NCI-H146 (cell line): ENCODE data around the gene LHPP.

Experiments
- DNase-seq: peaks from one replicate; lab custom pipeline; 2025; lab: John Stamatoyannopoulos, UW

Gene LHPP

DNA sequence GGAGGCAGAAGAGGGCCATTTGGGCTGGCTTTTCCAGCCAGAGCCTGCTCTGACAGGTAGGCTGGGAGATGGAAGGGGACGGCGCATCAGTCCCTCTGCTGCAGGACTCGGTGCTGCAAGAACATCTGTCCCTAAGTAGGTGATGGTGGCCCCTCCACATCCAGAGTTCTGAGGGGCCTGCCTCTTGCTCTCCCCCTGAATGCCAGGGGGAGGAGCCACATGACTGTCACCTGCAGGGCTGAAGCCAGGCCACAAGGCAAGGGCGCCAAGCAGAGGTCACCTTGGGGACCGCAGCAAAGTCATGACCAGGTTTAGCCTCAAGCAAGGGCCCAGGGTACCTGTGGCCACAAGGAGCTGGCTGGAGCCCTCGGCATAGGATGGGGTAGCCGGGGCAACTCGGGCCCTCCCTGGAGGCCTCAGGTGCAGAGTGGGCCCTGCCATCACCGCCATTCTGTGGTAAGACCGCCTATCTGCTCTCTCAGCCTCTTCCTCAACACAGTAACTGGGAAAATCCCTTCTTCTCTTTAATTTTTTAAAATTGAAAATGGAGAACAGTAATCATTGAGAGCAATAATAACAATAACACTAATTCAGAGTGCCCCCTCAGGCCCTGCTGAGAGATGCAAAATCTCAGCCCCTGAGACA lies 183.3 kb downstream of the LHPP start:
- DNase-seq = no peak

DNA sequence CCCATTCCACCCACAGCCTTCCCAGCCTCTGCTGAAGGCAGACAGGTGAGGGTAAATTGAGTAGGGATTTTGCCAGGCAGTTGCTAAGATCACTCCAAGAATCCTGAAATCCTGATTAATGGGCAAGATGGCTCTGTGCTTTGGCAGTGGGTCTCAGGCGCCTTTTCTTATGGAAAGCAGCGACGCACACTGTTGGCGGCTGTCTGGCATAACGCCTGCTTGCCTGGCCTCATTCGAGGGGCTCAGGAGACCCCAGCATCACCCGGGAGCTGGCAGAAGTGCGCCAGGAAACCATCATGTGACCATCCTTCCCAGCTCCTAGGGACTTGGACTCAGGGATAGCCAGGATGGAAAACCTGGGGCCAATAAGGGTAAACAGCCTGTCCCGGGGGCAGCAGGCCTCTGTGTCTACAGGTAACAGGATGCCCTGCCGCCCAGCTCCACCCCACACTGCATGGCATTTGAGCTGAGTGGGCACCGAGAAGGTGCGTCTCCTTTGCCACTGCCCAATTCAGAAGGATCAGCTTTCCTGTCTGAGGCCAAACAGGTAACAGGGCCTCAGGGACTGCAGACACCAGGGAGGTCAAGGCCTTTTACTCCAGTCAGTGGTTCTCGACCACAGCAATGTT lies 184.0 kb downstream of the LHPP start:
- DNase-seq = no peak

DNA sequence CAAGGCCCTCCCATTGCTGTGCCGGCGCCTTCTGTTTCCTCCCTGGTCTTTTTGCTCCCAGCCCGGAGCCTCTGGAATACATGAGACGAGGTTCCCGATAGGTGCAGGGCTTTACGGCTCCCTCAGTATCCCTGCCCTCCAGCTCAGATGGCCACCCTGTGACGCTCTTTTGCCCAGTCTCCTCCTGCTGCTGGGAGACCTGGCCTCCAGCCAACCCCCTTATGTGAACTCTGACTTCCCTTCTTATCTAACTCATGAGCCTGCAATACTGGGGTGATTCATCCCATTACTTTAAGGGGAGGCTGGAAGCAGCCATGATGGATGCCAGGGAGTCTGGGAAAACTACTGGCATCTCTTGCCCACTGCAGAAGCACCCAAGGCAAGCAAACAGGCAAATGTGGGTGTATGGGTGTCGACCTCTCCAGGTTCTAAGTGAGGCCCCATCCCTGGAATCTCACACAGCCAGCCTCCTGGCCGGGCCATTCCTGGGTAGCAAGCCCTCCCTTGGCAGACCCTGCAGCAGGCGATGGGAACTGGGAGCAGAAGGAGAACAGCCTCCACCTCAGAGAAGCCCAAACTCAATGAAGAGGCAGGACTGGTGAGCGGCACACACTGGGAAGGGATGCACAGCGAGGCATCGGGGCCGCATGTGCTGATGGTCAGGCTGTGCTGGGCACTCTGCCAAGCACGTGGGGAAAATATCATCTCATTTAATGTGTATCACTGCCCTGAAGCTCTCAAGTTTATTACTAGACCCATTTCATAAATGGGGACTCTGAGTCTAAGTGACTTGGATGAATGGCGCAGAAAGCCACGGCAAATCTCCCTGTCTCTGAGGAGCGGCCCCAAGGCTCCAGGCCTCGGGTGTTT lies 185.1 kb downstream of the LHPP start:
- no peak for DNase-seq

DNA sequence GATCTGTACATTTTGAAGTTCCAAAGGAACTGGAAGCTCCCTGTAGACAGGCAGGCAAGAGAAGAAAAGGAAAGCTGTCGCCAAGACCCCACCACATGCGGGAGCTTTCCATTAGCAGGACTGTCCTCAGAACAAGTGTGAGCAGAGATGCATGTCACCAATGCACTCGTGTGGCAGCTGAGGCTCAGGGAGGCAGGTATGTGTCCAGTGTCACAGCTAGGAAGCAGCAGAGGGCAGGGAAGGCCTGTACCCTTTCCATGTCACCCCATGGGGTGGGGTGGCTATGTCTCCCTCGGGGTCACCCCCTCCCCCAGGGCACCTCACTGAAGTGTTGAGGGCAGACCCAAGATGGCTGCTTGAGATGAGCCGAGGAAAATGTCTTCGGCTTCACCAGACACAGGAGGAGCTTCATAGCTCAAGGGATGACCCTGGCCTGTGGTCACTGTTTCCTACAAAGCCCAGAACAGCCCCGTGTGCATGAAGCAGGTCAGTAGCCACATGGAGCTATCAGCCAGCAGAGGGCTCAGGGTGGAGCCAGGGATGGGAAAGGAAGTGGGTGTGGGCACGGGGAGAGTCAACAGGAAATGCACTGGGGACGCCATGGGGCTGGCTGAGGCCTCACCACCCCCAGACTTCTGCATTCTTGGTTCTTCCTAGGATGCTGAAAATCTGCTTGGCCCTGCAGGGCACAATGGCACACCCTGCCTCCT lies 186.0 kb downstream of the LHPP start:
- DNase-seq = peak; percentile 49

DNA sequence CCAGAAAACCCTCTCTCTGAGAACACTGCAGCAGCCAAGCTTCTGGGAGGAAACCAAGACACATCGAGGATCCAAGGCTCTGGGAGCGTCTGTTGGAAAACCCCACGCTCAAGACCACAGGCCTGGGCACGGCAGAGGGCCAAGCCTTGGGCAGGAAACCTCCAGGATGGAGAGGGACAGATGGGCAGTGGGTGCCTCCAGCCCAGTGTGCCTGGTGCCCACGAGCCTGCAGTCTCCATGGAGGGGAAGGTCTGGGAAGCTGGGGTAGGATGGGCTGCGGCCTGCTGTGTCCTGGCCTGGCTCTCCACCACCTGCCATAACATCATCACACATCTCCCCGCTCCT lies 186.5 kb downstream of the LHPP start:
- DNase-seq = no peak

DNA sequence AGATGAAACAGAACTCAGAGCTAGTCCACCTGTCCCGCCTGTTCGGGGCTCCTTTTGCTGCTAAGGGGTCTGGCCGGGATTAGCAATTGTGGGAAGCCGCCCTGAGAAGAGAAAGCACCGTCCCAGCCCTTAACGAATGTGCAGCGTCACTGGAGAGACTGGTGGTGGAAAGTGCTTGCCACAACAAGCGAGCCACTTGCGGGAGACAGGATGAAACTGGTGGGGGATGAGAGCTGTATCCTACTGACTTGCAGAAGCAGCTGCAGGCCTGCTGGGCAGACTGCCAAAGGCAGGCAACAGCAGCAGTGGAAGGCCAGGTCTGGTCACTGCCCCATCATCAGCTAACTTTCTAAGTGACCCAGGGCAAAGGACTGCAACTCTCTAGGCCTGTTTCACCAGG lies 187.1 kb downstream of the LHPP start:
- peak; percentile 85 for DNase-seq

DNA sequence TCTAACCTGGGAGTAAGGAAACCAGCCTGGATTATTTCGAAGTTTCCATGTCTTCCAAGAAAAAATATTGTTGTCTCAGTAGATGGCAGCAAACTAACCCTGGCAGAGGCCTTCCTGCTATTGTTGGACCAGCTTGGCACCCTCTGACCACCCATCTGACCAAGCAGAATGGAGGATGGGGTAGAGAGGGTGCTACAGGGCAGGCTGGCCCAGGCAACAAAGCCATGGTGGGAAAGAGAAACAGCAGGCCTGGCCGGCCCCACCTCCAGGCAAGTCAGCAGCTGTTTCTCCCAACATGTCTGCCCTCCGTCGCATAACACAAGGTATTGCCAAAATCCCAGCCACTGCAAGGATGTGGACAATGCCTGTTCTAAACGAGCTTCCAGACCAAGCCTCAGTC lies 187.6 kb downstream of the LHPP start:
- no peak for DNase-seq

DNA sequence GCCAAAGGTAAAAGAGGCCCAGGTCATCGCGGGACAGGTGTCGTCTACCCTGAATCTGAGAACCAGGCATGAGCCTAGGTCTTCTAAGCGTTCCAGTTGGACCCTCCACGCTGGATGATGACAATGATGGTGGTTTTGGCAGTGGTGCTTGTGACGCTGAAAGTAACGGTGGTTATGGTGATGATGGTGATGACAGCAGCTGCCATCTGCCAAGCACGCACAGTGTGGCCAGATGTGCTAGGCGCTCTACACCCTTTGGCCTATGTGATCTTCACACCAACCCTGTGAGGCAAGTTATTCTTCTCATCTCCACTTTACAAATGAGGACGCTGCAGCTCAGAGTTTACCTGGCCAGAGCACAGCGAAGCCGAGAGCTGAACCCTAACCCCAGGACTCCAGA lies 188.6 kb downstream of the LHPP start:
- no peak for DNase-seq

DNA sequence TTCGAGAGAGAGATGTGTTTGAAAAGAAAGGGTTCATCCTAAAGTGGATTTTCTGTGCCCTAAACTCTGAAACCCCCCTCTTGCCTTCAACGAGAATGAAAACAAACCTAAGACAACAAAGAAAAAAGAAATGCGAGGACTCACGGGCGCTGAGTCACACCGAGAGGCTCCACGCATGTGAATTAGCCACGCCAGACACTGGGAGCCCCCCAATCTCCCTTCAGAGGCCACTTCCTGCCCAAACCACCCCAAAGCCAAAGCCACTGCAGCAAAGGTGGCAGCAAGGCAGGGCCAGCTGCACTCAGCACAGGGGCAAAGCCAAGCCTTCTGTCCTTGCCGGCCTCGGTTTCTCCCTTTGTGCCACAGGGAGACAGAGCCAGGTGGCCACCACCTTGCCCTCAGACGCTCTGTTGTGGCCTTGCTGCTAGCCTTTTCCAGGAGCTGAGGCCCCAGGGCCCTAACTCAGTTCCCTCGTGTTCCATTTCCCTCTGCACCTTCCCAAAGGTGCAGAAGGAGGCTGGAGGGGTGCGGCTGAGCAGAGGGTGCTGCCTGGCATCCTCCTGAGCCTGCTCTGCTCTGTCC lies 189.3 kb downstream of the LHPP start:
- DNase-seq = no peak

DNA sequence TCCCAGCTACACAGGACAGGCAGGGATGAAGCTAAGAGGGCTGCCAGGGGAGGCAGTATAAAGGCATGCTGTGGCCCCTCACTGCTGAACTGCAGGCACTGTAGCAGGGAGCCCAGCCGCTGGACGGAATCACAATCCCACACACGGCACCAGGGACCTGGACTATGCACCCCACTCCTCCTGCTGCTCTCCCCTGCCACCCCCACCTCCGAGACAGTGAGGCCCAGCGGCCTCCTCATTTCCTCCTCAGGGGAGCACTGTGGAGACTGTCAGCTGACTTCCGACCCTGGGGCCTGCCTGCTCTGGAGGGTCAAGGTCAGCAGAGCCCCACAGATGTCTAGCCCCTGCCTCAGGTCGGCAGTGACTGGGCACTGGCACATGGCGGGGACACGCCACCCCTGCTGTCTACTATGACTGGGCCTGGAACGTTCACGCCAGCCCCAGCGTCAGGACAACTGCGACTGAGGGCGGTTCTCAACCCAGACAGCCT lies 189.8 kb downstream of the LHPP start:
- DNase-seq = no peak

DNA sequence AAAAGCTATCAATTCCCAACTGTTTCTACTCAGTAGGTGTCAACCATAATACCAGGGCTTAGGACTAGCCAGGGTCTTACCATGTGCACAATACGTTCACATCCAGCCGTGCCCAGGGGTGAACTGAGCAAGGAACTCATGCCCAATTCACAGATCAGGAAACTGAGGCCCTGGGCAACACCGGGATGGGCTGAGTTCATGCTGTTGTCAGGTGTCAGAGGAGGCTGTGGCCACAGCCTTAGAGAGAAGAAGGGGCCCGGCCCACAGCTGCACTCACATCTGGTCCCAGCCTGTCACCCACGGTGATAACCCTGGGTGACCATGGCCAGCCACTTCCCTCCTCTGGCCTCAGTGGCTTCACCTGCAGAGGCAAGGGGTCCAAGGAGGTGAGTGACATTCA lies 190.6 kb downstream of the LHPP start:
- no peak for DNase-seq

DNA sequence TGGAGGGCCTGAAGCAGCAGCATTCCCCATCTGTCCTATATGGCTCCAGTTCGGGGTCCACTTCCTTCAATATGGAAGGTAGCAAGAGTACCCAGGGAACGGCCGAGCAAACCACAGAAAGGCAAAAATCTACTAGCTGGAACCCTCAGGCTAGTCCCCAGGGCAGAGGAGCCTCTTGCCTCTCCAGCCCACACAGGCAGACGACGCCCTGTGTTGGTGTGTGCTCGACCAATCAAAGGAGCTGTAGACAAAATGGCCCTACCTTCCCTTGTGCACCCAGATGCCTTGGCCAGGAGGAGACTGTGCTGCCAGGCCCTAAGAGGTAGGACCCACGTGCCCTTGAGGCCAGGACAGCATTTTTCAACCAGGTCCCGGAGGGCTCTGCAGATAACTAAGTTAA lies 191.1 kb downstream of the LHPP start:
- no peak for DNase-seq

DNA sequence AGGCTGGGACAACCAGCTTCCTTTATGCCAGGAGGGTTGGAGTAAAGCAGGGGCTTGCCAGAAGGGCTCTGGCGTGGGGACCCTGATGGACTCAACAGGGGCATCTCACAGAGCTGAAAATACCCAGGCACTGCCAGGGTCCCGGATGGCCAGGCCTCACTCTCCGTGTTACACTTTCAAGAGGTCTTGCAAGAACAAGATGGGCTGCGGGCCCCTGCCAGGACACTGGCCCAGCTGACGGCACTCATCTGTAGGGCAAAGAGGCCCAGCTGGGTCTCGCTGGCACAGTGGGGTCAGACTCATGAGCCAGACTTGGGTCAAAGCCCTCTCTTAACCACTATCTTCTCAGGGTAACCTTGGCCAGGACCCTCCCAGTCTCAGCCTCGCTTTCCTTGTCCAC lies 191.7 kb downstream of the LHPP start:
- DNase-seq = no peak

DNA sequence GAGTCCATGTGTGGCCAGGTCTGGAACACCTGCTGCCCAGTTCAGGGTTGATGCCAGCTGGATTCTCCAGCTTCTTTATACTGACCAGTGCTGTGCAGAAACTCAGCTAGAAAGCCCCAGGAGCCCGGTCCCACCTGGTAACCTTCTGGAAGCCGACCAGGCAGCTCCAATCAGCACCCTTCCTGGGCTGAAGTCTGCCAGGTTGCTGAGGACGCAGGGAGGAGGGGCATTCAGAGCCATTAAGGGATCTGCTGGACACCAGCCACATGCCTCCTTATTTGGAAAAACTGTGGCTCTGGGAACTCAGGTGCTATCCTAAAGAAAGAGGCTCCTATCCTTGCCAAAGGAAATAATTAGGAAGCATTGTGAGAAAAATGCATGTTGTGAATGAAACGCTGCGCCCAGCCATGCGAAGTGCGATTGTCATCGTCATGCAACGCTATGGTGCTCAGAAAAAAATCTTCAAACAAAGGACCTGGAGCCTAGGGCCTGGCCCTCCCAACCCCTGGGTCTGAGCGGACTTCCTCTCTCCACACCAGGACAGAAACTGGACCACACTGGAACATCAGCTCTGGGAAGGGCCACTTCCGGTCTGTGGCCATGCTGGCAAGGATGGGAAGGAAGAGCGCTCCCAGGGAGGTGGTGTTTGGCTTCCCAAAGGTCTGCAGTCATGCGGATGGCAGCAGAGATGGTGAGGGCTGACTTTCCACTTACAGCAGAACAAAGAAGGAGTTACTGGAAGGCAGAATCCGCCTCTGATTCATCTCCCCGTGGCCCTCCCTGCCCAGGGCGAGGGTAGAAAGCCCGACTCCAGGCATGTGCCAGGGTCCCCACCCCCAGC lies 192.4 kb downstream of the LHPP start:
- peak; percentile 55 for DNase-seq

DNA sequence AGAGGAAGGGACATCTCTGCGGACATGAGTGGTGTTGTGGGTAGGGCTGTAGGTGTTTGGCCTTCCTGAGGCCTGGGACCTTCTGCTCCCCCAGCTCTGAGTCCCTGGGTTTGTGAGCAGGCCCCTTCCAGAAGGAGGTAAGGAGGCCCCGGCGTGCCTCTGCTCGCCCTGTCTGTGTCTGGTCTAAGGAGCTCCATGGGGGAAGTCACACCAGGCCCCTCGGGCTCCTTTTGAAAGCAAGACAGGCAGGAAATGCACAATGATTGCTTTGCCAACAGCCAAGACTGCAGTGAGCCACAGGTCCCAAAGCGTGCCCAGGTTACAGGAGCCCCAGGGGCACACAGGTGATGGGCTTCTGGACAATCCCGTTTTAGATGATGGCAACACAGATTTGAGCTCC lies 193.1 kb downstream of the LHPP start:
- DNase-seq = no peak

DNA sequence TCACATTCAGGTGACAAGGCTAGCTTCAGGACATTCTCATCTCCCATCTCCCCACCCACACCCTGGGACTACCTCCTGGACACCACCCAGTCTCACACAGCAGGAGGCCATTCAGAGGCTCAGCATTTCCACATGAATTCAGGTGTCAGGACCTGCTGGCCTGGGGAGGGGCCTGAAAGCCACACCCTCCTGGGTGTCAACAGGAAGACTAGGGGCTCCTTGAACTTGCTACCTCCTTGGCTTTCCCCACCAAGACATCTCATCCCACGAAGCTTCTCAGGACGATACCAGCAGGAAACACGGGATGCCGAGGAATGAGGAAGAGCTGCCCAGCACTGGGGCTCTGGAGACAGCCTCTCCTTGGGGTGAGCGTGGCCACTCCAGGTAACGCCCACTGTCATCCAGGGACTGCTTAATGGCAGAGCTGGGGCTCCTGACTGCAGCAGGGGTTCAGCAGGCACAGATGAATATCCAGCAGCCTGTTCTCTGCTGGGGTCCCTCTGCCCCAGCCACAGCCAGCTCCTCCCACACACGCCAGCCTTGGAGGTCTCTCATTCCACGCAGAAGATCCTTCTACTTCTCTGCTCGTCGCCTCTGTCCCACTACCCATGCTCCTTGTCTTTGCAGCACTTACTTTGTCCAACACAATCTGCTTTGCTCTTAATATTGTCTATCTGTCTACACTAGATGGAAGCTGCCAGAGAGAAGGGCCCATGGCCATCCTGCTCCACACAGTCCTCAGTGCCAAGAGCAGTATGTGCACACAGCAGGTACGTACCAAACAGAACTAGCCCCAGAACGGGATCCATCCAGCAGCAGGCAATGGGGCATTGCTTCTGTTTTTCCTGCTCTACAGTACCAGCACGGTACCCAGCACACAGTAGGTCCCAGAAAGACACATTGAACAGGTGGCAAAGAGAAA lies 193.8 kb downstream of the LHPP start:
- DNase-seq = peak; percentile 20

DNA sequence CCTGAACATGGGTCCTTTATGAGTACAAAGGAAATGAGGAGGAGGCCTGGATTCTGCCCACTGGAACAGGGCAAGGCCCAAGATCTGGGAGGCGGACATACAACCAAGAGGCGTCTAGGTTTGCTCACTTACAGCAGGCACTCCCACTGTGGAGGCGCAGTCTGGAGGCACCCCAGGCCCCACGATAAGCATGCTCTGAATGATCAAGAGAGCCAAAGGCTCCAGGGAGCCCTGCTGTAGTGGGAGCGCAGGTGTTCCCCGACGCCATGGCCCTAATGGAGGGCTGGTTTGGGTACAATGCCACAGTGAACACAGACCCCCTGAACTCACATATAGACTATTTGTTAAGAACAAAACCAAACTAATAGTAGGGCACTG lies 194.5 kb downstream of the LHPP start:
- no peak for DNase-seq

DNA sequence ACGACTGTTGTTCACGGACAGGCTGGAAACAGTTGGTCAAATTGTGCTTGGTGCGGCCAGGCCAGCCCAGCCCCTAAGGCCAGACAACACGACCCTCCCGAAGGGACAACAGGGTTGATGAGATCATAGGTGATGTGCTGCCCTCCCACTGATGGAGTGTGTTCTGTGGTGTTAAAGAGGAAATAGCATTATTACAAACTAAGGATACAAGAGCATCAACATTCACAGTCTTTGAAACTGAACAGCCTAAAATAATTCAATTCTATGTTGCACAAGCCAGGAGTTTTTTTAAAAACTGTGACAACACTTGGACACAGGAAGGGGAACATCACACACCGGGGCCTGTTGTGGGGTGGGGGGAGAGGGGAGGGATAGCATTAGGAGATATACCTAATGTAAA lies 194.9 kb downstream of the LHPP start:
- no peak for DNase-seq

DNA sequence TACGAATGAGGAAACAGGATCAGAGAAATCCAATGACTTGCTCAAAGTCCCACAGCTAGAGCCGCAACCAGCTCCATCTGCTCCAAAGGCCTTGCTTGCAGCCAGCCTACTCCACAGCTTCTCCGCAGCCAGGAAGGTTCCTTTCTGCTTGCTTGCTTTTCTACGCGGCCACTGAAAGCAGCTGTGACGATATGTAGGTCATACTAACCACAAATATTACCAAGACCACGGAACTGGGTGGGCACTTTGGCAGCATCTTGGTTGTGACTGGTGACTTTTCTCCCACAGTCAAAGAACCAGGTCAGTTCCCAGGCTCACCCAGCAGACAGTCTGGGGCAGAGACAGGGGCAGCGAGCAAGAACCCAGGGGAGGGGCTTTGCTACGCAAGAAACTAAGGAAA lies 196.2 kb downstream of the LHPP start:
- DNase-seq = no peak

DNA sequence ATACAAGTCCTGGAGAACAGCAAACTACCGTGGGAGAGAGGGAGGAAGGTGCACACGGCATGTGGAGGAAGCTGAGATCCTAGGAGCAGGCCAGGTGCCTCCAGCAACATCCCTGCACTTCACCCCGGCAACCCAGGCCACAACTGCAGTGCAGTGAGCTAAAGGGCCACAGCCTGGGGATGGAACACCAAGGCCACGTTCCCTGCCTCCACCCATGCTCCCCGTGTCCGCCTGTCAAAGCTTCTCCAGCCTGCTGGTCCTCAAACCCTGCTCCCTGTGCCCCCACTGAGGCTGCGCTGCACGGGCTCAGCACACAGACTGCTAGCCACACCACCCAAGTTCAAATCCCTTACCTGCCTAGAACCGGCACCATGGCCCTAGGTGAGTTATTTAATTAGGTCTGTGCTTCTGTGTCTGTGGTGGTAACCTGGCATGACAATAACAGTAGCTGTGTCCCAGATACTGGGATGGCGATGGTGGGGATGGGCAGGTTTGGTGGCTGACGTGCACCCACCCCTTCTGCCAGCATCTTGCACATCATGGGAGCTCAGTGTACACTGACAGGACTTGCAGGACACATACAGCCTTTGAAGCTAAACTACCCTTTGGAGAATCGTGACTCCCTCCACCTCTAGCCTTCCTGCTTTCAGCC lies 197.1 kb downstream of the LHPP start:
- DNase-seq = no peak
